HG03520 (cell line): ENCODE data around the gene CDC25A.
"Not testable (repeated sequence)": the region's sequence is repeated elsewhere in the genome, so short reads cannot be mapped to it uniquely, and the experiment has no call there.

Experiments
- ATAC-seq: cut with Tn5 transposase; IDR thresholded peaks from one replicate; pipeline ENCODE4 v1.9.1; 2021; ENCODE audit warnings: mild to moderate bottlenecking, moderate library complexity; ENCODE audit not compliant: unreplicated experiment

CDC25A gene

DNA sequence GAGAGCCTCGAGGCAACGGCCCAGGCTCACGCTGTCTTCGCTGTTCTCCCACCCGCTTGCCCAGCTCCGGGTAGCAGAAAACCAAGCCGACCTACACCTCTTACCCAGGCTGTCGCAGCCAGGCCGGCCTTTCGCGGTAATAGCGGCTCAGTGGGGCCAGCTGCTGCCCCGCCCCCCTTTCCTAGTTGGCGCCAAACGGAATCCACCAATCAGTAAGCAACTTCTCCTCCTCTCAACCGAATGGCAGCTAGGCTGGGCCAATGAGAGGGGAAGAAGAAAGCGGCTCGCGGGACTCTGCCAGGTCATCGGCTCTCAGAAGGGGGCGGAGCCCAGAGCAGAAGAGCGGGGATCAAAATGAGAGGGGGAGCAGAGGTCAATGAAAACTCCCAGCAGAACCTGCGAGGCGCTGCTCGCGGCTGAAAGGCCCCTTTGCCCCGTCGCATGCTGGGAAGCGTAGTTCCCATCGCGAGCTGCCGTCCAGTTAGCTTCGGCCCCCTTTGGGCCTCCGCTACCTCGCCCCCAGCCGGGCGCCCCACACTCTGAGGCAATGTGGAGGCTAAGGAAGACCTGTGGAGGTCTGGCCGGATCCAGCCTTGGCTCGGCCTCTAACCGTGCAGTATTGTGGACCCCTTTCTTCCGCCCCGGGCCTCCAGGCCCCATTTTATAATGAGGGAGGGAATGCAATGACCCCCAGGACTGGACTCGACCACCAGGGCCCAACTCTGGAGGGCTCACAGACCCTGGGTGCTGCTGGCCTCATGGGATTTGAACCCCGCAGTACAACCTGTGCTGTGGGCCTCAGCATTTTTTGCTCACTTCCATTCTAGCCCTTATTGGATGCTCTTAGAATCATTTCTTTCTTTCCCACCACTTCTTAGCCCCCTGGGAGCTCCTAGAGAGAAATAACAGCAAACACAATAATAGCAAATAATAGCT lies at the start of gene CDC25A:
CDC25A (minus strand) TSS at position 152 of the 936 bp plus-strand sequence. CDS start 470 bp downstream, outside the sequence.
- peak; percentile 92 for ATAC-seq

DNA sequence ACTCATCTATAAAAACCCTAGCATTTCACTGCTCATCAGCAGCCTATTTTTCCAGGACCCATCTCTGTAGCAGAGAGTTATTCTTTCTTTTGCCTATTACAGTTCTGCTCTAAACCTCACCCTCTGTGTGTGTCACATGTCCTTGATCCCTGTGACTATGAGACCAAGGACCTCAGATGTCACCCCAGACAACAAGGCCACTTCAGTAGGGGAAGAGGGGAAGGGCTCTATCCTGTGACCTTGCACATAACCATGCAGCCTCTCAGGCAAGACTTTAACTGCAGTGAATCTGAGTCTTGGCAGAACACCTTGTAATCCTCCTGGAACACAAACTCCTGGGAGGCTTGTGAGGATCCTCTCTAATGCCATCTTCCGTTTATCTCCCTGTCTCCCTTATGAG lies 48.3 kb upstream of the CDC25A start:
- no peak for ATAC-seq

DNA sequence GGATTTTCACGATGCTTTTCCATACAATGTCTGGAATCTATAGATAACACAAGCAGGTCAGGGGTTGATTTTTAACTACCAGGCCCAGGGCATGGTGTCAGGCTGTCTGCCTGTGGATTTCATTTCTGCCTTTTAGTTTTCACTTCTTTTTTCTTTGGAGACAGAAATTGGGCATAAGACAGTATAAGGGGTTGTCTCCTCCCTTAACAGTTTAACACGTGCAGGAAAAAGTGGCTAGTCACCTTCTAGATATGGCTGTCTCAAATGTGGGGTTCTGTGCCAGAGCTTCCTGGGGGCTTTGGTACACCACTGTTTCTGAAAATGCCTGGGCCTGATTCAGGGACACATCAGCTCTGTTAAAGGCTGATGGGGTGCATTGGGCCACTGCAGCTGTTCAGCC lies 45.3 kb upstream of the CDC25A start:
- no peak for ATAC-seq

DNA sequence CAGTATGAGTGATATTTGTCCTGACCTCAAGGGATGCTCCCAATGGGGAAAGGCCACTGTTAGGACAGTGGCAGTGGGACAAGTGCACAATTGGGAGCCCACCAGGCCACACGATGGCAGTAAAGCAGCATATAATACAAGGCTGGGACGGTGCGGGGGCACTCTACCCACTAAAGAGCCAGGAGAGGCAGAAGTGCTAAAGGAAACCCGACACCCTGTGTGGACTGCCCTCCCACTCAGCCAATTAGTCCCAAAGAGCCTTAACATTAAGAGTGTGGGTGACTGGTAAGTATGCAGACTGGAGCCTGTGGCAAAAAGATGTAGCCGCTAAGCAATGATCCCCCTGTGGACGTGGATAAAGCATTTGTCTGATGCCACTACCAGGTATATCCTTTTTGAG lies 44.5 kb upstream of the CDC25A start:
- ATAC-seq = no peak

DNA sequence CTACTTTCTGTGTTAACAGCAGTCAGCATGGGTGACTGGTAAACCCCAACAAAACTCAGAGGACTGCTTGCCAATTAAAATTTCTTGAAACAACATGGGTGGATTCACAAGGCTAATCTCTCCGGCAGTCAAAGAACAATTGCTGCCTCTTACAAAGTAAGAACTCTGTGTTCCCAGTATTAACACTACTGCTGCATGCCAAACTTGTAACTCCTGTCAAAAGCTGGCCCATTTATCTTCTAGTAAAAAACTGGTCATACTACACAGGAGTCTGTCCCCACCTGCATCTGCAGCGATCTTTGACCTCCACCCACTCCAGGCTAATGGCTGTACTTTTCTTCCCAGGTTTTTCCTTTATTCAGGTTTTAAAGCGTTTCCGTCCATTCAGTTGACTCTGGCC lies 44.0 kb upstream of the CDC25A start:
- no peak for ATAC-seq

DNA sequence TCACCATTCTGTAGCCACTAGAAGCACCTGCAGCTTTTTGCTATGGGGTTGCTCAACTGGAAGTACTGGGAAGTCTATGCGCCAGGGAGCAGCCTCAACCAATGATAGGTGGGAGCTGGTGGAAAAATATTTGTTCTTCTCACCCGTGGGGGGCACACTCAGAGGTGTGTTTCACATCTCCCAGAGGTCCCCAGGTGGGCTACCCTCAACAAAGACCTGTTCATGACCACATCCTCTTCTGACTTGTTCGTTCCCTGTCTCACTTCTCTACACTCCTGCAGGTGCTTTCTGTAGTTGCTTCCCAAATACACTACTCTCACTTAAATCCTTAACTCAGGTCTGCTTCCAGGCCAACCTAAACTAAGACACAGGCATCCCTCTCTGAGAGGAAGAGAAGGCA lies 38.7 kb upstream of the CDC25A start:
- no peak for ATAC-seq

DNA sequence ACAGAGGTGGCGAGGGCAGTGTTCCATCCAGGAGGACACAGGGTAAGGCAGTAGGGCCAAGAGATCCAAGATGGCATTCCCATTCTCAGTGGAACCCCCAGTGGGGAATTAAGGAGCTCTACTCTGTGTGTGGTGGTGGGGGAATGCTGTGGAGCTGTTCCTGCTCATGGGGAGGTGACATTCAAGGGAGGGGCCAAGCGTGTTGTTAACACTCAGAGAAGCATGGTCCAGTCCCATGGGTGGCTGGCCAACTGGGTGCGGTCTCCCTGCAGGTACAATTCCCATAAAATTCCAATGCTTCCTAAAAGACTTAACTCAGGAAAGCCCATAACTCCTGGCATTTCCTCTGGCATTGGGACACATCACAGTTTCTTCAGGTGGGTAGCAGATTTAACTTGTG lies 37.4 kb upstream of the CDC25A start:
- ATAC-seq = no peak

DNA sequence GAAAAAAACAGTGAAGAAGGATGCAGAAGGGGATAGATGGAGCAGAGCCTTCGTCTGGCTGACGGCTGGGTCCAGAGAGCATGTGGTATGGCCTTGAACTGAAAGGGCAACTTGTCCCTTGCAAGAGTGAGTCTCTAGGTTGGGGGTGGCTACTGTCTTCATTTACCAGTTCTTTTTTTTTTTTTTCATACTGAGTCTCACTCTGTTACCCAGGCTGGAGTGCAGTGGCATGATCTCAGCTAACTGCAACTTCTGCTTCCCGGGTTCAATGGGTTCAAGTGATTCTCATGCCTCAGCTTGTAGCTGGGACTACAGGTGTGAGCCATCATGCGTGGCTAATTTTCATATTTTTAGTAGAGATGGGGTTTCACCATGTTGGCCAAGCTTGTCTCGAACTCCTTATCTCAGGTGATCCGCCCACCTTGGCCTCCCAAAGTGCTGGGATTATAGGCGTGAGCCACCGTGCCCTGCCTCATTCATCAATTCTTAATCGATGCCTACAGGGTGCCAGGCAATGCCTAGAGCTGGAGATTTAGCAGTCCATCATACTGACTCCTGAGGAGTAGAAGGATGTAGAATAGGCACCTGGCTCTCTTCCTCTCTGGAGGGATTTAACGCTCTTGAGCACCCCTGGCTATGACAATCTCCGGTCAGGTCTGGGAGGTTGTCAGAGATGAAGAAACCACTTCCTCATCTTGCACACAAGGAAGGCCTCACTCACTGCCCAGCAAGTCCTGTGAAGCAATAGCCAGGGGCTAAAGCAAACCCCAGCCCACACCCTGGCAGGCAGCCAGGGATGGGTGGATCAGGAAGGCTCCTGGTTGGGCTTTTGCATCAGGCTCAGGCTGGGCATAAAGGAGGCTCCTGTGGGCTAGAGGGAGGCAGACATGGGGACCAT lies 34.6 kb upstream of the CDC25A start, which contains the start of gene CAMP:
CAMP (plus strand) TSS at position 880 of the 898 bp plus-strand sequence; CDS start at position 897, 17 bp downstream.
- no peak for ATAC-seq

DNA sequence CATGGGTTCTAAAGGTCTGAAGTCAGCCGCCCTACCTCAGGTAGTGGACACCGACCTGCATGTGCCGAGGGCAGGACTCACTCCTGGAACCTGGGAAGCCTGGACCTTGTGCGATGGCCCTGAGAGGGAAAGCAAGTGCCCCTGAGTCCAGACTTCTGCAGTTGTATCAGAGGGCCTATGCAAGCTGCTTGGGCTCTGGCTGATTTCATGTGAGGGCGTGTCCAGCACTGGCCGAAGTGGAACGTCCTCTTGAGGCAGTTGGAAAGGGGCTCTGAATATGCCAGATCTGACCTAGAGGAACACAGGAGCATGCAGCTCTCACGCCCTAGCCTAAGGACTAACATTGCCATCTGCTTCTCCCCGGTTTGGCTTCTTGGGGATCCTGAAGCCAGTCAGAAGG lies 32.5 kb upstream of the CDC25A start:
- ATAC-seq = no peak

DNA sequence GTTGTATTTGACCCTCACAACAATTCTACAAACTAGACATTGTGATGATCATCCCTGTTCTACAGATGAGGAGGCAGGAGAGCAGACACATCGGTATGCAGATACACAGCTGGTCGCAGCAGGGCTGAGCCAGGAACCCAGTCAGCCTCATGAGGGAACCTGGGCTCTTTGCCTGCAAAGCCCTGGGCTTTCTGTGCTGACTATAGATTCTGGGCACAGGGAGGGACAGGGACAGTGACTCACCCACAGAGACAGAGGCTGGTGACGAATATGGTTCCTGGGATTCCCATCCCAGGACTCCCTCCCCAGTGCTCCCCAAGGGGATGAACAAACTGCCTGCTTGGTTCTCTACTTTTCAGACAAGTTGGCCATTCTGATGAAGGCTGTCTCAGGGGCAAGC lies 31.3 kb upstream of the CDC25A start:
- no peak for ATAC-seq

DNA sequence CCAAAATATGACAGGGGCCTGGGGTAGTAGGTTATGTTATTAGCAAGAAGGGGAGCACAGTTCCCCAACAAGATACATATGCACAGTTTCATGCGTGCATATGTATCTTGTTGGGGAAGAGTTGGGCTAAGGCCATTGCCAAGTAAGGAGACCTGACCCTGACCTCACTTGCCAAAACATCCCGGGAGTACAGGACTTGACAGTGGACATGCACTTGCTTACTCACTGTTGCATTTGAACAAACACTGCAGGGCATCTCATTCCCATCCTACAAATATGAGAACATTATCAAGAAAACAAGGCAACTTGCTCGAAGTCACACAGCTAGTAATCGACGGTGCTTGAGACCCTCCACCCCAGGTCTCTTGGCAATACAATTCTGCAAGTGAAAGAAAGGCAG lies 30.3 kb upstream of the CDC25A start:
- ATAC-seq = no peak

DNA sequence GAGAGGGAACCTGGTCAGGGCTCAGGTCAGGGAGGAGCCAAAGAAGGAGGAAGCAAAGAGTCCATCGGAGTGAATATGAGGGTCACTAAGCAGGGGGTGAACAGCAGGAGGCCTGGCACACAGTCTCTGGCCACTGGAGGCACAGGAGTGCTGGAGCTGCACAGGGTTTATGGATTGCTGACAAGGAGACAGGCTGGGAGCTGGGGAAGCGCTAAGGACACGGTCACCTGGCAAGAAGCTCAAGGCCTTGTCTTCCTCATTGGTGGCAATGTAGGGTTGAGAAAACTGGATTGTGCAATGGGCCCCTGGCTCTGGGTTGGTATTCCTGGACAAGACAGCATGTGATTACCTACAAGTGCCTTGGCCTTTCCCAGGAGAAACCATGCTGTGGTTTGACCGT lies 29.2 kb upstream of the CDC25A start:
- no peak for ATAC-seq

DNA sequence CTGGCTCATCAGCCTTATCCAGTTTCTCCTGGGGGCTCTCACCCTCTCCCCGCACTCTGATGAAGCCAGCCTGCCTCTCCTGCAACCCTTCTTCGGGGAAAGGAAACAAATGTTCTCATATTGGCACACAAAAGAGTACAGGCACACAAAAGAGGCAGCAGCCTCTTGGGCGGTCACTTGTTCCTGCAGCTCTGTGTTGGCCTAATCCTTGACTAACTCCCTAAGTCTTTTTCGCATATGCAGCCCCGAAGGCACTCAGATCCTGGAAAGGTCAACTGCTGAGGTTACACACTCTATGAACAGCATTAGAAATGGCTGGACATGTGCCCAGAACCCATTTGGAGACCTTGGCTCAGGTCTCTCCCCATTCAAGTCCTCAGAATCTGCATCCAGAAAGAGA lies 27.7 kb upstream of the CDC25A start:
- no peak for ATAC-seq

DNA sequence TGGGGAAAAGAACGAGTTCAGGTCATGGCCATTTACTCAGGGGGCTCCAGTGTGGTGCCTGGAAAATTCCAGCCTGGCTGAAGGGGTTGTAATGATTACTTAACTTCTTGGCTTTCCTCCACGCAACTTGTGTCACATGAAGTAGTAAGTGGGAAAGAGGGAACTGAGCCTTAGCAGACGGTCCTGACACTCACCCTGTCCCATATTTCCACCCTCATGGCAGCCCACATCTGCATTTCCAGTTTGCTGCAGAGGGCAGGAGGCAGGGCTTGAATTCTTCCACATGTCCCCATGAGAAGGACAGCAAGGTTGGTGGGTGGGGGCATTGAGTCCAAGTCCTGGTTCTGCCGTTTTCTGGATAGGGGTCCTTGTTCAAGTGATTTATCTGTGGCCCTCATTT lies 27.2 kb upstream of the CDC25A start:
- no peak for ATAC-seq

DNA sequence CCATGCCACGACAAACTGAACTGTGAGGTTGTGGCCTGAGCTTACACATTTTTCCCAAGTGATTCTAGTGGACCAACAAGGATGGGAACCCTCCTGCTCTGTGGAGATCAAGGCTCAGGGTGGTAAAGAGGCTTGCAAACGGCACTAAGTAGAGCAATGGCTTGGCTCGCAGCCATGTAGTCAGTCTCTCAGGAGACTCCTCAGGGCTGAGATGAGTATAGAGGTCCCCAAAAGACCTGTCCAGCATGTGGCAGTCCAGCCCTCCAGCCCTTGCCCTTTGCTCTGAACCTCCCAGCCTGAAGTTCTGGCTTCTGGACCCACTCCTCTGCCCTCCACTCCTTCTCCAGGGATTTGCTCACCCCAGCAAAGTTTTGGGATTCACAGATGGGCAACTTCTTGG lies 26.8 kb upstream of the CDC25A start:
- ATAC-seq = no peak

DNA sequence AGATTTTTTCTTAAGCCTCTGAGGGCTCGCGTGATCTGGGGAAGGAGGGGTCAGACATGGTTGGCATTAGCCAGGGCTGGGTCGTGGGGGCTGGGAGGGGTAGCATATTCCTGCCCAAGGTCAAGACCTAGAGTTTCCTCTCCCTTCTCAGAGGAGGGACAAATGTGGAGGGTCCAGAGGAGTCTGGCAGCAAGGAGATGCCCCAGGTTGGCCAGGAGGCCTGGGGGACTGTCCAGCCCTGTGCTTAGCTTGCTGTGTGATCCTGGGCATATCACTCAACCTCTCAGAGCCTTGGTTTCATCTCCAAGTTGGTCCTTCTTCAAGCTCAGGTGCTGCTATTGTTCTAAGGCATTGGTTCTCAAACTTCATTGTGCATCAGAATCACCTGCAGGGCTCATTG lies 26.0 kb upstream of the CDC25A start:
- no peak for ATAC-seq

DNA sequence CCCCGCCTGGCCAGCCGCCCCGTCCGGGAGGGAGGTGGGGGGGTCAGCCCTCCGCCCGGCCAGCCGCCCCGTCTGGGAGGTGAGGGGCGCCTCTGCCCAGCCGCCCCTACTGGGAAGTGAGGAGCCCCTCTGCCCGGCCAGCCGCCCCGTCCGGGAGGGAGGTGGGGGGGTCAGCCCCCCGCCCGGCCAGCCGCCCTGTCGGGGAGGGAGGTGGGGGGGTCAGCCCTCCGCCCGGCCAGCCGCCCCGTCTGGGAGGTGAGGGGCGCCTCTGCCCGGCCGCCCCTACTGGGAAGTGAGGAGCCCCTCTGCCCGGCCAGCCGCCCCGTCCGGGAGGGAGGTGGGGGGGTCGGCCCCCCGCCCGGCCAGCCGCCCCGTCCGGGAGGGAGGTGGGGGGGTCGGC lies 23.6 kb upstream of the CDC25A start:
- ATAC-seq = not testable (repeated sequence)

DNA sequence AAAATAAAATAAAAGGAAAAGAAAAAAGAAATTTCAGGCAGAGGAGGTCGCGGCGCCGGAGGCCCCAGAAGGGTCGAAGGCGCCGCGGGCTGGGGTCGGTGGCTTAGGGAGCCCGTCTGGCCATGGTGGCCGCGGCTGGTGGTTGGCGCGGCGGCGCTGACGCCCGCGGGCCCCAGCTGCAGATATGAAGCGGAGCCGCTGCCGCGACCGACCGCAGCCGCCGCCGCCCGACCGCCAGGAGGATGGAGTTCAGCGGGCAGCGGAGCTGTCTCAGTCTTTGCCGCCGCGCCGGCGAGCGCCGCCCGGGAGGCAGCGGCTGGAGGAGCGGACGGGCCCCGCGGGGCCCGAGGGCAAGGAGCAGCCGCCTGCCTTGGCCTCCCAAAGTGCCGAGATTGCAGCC lies 22.3 kb upstream of the CDC25A start:
- ATAC-seq = not testable (repeated sequence)

DNA sequence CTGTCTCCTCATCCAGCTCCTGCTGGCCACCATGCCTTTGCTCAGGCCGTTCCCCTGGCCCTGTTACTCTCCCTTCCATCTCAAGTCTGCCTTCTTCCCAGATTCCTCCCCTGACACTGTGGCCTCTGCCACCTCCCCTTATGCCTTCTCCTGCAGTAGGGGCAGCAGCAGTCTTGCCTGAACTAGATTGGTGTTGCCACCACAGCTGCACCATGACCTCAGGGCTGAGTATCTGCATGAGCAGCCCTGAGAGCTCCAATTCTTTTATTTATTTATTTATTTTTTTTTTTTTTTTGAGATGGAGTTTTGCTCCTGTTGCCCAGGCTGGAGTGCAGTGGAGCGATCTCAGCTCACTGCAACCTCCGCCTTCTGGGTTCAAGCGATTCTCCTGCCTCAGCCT lies 21.2 kb upstream of the CDC25A start:
- no peak for ATAC-seq

DNA sequence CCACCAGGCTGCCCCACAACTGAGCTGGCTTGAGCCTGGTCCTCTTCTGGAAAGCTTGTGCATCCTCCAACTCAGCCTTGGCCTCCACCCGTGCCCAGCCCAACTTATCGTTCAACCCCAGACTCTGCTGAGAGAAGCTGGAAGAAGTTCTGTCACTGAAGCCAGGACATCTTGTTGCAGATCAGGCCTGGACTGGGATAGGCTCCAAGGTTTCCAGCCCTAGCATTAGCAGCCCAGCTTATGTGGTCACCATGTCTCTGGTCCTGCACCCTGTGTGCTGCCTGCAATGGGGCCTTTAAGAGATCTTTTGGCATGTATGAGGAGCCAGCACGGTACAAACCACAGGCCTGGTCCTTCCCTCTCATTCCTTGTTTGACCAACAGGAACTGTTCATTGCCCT lies 19.9 kb upstream of the CDC25A start:
- ATAC-seq = no peak

DNA sequence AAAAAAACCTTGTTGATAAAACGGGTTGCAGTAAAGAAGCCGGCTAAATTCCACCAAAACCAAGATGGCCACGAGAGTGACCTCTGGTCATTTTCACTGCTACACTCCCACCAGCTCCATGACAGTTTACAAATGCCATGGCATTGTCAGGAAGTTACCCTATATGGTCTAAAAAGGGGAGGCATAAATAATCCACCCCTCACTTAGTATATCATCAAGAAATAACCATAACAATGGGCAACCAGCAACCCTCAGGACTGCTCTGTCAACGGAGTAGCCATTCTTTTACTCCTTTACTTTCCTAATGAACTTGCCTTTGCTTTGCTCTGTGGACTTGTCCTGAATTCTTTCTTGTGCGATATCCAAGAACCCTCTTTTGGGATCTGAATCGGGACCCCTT lies 14.4 kb upstream of the CDC25A start:
- ATAC-seq = no peak

DNA sequence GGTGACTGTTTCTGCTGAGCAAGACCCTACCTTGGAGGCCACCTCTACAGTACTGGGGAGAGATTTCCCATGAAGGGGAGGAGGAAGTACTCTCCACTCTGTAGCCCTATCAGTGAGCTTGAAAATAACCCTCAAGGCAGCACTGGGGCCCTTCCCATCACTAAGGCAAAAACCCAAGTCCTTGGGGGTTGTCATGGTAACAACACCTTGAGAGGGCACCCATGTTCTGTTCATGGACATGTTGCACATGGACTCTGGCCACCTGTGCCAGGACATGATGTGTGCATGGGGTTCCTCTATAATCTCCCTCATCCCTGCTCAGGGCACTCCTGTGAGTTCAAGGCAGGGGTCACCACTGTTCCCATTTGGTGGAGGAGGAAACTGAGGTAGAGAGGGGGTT lies 10.9 kb upstream of the CDC25A start:
- no peak for ATAC-seq
